ENCODE data around the gene FNDC3B. TPM values are rescaled to one million over a fixed set of nuclear protein-coding genes. Genes with fewer than 3 reads are reported as not detected.

FNDC3B gene
- total and polyA plus RNA-seq, 9 of the 15 experiments (the other 6 are each of a cell fraction or from before 2014, with no cell fraction given), result 7.0 to 35.8 (median 16.2) TPM

- FAIRE-seq, result no peak
- no peak for DNase-seq (ENCODE audit: extremely low read depth in 1 of 4, low spot score in 3 of 4)
Measured at GRCh38 chr3:172356427-172356826, 317.0 kb downstream of the FNDC3B start.

GRCh38 chr3:172357850-172358754 lies 318.7 kb downstream of the FNDC3B start:
- FAIRE-seq (peak; percentile 44), ATAC-seq (no peak), DNase-seq (ENCODE audit: extremely low read depth in 1 of 4, low spot score in 3 of 4) (no peak)
- POLR2A ChIA-PET, result no interaction called here
- Histone ChIP-seq H3K4me1 (replicated peaks in 1 of 2; ENCODE audit: control insufficient read depth in 2 of 2, insufficient read depth in 2 of 2, low read length in 2 of 2) (no peaks in the 10 kb centered on the region), H3K9me3 (replicated peaks; ENCODE audit: control insufficient read depth, insufficient read depth, low read depth, low read length) (no peaks in the 10 kb centered on the region), H3K9ac (ENCODE audit: insufficient read depth in 1 of 2, low read depth in 2 of 2, low read length in 2 of 2) (no peak overlapping the region), H3K4me2 (ENCODE audit: insufficient read depth, low read length) (no peak overlapping the region), H3K79me2 (ENCODE audit: control insufficient read depth, insufficient read depth, low read length) (no peaks in the 10 kb centered on the region), H3K27me3 (ENCODE audit: control insufficient read depth in 2 of 2, insufficient read depth in 2 of 2, low read length in 2 of 2) (no peaks in the 10 kb centered on the region), H4K20me1 (replicated peaks; ENCODE audit: control insufficient read depth, insufficient read depth, low read length) (no peaks in the 10 kb centered on the region), H3K36me3 (ENCODE audit: control insufficient read depth, insufficient read depth, low read length) (peaks cover 52% of the 10 kb centered on the region), H3K4me3 (no peak overlapping the region), H2AFZ (ENCODE audit: low read depth, low read length) (no peak overlapping the region), H3K9me1 (ENCODE audit: control insufficient read depth, insufficient read depth, low read length) (no peaks in the 10 kb centered on the region), H3K27ac (ENCODE audit: extremely low read depth, low read depth, low read length) (no peak overlapping the region)
- no peak for TF ChIP-seq POLR2AphosphoS2 (IDR thresholded peaks at IDR 0.05; ENCODE audit: low read length)
- no peak for TF ChIP-seq PCBP1 (IDR thresholded peaks at IDR 0.05; ENCODE audit: low read depth, low read length, poor library complexity, severe bottlenecking)
- no peak for TF ChIP-seq ZNF77 (CRISPR knock-in tag; IDR thresholded peaks at IDR 0.05)
- intact Hi-C loops (cut with micrococcal nuclease), result no loop called here
- 92% methylated on average over 6 of the region's 6 CpGs for WGBS (ENCODE audit: insufficient coverage, low coverage, missing lambda C conversion rate)
- in situ Hi-C loops (cut with MboI), result no loop called here
- no TSS peak for BruUV-seq (replicated peaks)
- CTCF ChIA-PET (ENCODE audit: low intra/inter-chr PET ratio), result no interaction called here

More at GRCh38 chr3:172356427-172356826, 317.0 kb downstream of the FNDC3B start:
- H3K27ac ChIP-seq (ENCODE audit: extremely low read depth, low read depth, low read length), result no peak overlapping the region
- no peak overlapping the region for H3K9ac ChIP-seq (ENCODE audit: insufficient read depth in 1 of 2, low read depth in 2 of 2, low read length in 2 of 2)
- no peaks in the 10 kb centered on the region for H3K4me1 ChIP-seq (replicated peaks in 1 of 2; ENCODE audit: control insufficient read depth in 2 of 2, insufficient read depth in 2 of 2, low read length in 2 of 2)
- H3K27me3 ChIP-seq (ENCODE audit: control insufficient read depth in 2 of 2, insufficient read depth in 2 of 2, low read length in 2 of 2), result no peaks in the 10 kb centered on the region
- in situ Hi-C loops (cut with MboI), result no loop called here
- no peak overlapping the region for H2AFZ ChIP-seq (ENCODE audit: low read depth, low read length)
- TF ChIP-seq ZFP36 (IDR thresholded peaks at IDR 0.05; ENCODE audit: low read depth, low read length, partially characterized antibody) (peak; percentile 83), ZNF253 (CRISPR knock-in tag; conservative IDR thresholded peaks at IDR 0.05) (no peak), BCL6 (CRISPR knock-in tag; IDR thresholded peaks at IDR 0.05) (no peak), RAD51 (IDR thresholded peaks at IDR 0.05; ENCODE audit: borderline replicate concordance, low read depth) (no peak)
- H3K4me2 ChIP-seq (ENCODE audit: insufficient read depth, low read length), result no peak overlapping the region
- intact Hi-C loops (cut with micrococcal nuclease), result no loop called here
- 94% methylated on average over 5 of the region's 5 CpGs for WGBS (ENCODE audit: insufficient coverage, low coverage, missing lambda C conversion rate)
- no peak for ATAC-seq
- no peaks in the 10 kb centered on the region; the same call in 1 of the 2 replicates for H4K20me1 ChIP-seq (replicated peaks; ENCODE audit: control insufficient read depth, insufficient read depth, low read length)
- H3K9me1 ChIP-seq (ENCODE audit: control insufficient read depth, insufficient read depth, low read length), result no peaks in the 10 kb centered on the region
- no peaks in the 10 kb centered on the region for H3K79me2 ChIP-seq (ENCODE audit: control insufficient read depth, insufficient read depth, low read length)
- no TSS peak for BruUV-seq (replicated peaks)
- CTCF ChIA-PET (ENCODE audit: low intra/inter-chr PET ratio), result no interaction called here
- H3K36me3 ChIP-seq (ENCODE audit: control insufficient read depth, insufficient read depth, low read length), result peaks cover 54% of the 10 kb centered on the region; the same call in 2 of the 3 replicates
- no peaks in the 10 kb centered on the region for H3K9me3 ChIP-seq (replicated peaks; ENCODE audit: control insufficient read depth, insufficient read depth, low read depth, low read length)
- H3K4me3 ChIP-seq, result no peak overlapping the region
- POLR2A ChIA-PET, result interaction anchor here (0.6 kb wide), 1 partner anchor 959 kb away, joined by 3 read pairs; no protein-coding TSS in a partner anchor
